ENCODE measurements around the gene CTXN3.

CTXN3 gene

DNA sequence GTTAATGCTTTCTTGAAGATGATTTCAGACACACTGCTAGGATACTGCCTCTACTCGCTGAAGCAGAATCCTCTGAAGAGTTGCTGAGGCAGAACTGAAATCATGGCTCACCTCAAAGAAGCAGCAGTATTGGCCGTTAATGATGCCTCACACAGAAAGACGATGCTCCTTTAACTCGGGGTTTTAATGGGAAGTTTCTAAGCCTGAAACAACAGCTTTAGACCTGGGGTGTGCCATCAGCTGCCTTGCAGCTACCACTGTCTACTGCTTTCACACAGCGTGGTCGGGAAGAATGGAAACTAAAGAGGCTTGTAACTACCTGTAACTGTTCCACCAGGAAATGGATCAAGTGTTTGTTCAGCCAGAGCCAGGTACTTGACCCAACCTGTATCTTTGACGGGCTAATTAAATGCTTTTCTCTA lies at the start of gene CTXN3:
TSS of gene CTXN3 (plus strand) at position 65 of the 422 bp plus-strand sequence. CDS start 8,440 bp downstream, outside the sequence.
- DNase-seq: no peak

DNA sequence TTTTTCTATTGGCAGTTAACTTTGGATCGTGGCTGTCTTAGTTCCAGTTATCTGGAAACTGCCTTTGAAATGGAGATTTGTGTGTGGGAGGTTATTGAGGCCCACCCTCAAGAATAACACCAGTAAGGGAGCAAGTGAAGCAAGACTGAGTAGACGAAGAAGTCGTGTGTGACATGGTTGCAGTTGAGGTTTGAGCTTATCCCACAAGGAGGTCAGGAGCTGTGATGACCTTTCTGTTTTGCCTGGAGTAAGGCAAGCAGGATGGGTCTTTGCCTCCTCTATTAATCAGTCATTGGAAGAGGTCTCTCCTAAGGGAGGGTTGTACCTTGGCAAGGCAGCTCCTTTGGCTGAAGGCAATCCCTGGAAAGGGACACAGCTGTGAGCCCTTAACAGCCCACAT lies 49.6 kb upstream of the CTXN3 start:
- no peak for DNase-seq

DNA sequence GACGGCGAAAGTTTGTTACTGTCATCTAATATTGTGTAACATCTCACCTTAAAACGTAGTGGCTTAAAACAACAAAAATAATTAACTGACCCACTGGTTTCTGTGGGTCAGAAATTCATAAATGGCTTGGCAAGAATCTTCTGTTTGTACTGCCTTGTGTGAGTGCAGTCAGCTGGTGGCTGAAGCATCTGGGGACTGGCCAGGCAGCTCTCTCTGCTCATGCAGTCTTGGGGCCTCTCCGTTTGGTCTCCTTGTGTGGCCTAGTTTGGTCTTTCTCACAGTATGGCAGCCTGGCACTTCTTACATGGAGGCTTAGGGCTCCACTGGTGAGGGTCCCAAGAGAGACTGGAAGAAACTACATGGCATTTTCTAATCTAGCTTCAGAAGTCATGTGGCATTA lies 49.0 kb upstream of the CTXN3 start:
- no peak for DNase-seq

DNA sequence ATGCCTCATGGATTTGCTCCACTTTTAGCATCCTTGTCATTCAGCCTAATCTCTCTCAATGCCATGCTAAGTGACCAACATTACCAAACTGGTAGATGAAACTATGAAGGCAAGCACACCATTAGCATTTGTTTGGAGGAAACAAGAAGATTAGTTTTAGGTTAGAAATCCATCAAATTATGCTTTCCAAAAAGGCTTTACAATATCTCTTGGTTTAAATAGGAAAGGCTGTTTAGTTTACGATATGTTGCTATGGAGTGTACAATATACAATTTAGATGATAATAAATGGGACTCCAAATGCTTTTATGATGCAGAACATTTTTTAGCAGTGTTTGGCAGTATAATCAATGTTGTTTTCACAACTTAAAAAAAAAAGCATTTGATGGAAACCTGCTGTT lies 47.8 kb upstream of the CTXN3 start:
- no peak for DNase-seq

DNA sequence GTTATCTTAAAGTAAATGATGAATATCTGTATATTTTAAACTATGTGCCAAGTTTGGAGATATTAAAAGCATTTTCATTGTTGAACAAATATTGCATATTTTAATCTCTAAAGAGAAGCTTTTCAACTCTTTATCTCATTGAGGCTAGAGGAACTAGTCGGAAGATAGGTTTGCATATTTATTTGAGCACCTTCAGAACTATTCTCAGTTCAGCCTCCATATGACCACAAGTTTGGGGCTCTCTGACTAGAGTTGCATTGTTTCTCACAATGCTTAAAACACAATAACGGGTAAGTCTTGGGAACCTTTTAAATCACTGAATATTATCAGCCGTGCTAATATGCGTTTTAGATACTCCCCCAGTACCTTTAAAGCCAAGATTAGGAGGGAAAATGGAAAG lies 47.3 kb upstream of the CTXN3 start:
- DNase-seq: no peak

DNA sequence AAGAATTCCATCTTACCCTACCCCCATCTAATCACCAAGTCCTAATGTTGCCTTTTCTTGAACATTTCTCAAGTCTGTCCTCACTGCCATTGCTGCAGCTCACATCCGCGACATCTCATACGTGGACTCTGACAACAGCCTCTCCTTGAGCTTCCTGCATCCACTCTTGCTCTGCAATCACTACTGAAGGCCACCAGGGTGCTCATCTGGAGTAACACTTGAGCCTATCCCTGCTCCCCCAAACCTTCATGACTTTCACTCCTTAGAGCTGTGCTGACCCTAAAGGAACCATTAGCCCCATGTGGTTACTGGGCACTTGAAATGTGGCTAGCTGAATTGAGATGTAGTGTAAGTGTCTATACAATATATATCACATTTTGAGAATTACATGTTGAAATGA lies 46.4 kb upstream of the CTXN3 start:
- DNase-seq: no peak

DNA sequence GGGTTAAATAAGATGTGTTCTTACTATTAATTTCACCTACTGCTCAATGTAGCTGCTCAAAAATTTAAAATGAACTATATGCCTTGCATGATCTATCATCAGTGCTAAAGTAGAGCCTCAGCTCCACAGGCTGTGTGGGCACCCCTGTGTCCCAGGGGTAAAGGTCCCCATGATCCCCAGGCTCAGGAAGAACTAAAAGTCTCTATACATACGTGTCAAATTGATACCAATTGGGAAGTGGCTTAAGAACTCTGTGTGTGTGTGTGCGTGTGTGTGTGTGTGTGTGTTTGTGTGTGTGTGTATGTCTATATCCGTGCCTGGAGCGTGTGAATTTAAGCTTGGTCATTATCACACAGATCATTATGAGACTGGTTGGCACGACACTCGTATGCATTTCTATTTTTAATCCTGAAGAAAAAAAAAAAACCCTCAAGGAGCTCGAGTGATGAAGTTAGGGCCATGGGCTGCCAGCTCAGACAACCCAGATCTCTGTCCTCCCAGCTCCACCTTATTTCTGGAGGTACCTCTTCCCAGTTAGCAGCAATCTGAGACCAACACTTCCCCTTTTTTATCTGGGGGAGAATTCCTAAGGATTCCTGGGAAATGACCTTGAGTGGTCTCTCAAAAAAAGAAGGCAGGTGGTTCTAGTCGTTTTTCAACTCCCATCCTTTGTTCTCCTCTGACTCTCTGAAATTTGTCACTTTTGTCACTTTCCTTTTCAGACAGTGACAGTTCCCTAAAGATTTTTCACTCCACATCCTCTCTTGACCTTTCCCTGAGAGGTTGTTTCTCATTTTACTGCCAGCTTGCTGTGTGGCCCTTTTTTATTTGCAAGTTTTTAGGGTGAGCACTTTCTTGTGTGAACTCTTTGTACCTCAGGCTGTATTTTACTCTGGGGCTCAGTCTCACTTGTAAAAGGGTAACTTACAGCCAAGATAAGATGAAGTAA lies 45.7 kb upstream of the CTXN3 start:
- no peak for DNase-seq

DNA sequence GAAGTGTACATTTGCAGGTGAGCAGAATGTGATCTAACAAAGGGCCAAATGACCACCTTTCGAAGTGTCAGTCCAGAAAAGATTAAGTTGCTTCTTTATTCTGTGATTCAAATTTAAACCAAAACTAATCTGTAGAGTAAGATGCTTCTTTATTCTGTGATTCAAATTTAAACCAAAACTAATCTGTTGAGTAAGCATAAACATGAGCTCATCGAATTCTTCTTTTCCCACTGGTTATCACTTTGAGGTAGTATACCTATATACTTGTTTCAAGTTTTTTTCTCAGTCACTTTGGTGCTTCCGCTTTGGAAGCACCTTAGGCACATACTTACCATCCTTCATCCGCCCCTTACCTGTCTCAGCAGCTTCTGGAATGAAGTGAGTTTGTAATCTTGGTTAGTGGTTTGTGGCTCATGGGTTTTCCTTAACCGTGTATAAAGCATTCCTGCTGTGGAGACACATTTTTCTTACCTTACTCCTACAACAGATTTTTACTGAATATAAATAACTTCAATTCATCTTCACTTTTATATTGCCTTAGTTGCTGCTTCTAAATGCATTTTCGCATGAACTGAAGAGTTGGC lies 40.7 kb upstream of the CTXN3 start:
- no peak for DNase-seq

DNA sequence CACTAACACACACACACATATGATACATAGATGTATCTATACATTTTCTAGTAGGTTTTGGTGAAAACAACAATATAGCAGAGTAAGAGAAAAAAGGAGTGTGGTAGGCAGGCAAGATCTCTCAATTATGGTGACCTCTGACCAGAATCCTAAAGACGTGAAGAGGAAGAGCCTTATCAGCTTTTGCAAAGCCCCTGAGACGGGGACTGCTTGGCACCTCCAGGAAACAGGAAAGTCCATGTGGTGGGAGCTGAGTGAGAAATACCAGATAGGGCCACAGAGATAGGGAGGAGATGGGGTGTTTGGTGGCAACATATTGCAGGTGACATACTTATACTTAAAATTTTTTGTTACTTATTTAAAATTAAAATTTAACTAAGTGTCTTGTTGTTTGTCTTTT lies 39.9 kb upstream of the CTXN3 start:
- no peak for DNase-seq

DNA sequence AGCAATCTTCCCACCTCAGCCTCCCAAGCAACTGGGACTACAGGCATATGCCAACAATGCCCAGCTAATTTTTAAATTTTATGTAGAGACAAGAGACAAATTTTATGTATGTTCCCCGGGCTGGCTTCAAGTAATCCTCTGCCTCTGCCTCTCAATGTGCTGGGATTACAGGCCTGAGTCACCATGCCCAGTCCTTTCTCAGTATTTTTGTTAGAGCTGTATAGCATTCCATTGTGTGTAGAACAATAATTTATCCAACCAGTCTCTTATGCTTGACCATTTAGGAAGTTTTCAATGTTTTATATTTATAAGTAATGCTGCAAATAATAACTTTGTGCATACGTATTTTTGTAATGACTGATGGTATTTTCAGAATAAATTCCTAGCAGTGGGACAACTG lies 38.9 kb upstream of the CTXN3 start:
- DNase-seq: no peak

DNA sequence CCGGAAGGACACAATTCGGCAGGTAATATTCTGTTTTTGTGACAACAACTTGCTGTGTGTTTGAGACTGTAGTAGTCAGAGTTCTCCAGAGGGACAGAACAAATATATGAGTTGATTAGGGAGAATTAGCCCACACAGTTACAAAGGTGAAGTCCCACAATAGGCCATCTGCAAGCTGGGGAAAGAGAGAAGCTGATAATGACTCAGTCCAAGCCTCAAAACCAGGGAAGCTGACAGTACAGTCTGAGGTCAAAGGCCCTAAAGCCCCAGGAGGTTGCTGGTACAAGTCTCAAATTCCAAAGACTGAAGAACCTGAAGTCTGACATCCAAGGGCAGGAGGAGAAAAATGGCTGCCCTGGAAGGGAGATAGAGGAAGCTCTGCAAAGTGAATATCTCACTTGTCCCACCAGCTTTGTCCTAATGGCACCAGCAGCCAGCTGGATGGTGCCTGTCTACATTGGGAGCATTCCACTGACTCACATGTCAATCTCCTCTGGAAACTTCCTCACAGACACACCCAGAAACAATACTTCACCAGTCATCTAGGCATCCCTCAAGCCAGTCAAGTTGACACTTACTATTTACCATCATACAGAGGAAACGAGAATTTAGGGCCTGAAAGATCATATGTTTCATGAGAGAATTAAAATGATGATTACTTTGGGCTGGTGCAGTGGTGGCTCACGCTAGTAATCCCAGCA lies 36.3 kb upstream of the CTXN3 start:
- no peak for DNase-seq

DNA sequence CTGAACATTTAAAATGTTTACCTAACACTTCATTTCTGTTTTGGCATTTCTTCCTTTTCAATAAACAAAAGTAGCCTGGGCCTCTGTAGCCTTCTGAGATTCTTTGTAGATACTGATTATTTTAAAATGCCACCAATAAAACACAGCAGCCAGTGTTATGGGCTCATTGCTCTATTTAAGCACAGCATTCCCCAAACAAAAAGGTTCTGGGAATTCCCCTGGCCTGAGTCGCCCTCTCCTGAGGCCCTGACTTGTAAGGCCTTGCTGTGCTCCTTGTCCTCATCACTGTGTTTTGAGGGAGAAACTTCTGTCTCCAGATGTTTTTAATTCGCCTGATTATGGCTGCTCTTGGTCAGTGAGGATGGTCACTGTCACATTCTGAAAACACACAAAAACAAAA lies 33.0 kb upstream of the CTXN3 start:
- no peak for DNase-seq

DNA sequence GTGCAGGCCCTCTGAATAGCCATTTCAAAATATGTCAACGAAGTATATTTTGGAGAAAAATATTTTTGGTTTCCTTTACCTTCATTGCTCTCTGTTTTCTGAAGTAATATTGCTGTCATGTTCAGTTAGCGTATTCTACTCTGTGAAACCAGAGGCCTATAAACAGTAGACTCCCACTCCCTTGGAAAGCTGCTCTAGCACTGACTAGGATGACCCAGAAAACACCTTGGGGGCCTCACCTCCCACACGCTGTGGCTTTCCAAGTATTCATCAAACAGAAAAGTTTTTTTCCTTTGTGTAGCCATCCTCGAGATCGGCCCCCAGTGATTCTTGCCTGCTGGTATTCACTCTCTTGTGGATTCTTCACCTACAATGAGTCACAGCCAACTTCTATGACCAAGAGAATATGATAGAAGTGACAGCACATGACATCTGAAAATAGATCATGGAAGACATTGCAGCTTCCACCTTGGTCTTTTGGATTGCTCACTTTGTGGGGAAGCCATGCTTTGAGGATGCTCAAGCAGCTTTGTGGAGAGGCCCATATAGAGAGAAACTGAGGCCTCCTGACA lies 28.9 kb upstream of the CTXN3 start:
- DNase-seq: no peak

DNA sequence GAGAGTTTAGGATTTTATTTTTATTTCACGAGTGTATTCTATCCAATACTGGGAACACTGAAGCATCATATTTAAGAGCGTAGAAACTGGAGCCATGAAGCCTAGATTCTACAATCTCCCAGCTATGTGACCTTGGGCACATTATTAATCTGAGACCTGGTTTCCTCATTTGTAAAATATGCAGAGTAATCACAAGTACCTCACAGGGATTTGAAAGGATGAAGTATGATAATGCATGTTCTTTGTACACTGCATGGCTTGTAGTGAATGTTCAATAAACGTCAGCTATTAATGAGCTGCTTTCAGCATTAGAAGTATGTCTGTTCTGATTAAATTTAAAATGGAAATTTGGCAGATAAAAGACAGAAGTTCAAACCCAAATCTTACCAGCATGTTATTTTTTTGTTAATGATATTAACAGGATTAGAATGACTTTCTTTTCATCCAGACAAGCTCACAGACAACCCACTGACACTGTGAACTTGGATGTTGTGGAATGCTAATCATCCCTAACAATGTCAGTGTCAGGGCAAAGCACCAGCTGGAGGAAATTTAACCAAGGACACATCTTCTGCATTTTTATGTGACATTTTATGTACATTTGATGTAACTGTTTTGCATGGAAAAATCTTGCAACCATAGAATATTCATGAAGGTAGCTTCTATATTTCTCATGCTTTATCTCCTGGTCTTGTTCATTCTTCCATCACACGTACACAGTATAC lies 27.1 kb upstream of the CTXN3 start:
- DNase-seq: no peak

DNA sequence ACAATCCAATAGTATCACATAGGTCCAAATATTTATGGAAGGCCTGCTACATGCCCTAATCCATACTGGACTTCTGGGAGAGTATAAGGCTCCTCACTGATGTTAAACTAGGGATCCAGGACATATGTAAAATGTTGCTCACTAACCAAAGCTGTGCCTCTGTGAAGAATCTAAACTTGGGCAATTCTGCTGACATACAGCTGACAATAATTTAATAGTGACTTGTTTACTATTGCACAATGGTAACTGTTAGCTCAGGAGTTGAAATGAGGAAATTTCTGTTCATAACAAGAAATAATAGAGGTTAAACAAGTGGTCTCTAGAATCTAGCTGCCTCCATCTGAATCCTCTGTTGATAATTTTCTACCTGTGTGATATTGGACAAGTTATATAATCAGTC lies 14.9 kb upstream of the CTXN3 start:
- DNase-seq: no peak

DNA sequence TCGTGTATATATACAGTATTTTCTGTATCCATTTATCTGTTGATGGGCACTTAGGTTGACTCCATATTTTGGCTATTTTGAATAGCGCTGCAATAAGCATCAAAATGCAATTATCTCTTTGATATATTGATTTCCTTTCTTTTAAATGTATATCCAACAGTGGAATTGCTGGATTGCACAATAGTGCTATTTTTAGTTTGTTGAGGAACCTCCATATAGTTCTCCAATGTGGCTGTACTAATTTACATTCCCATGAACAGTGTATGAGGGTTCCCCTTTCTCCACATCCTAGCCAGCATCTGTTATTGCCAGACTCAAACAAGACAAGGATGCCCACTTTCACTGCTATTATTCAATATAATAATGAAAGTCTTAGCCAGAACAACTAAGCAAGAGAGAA lies 9.1 kb upstream of the CTXN3 start:
- no peak for DNase-seq

DNA sequence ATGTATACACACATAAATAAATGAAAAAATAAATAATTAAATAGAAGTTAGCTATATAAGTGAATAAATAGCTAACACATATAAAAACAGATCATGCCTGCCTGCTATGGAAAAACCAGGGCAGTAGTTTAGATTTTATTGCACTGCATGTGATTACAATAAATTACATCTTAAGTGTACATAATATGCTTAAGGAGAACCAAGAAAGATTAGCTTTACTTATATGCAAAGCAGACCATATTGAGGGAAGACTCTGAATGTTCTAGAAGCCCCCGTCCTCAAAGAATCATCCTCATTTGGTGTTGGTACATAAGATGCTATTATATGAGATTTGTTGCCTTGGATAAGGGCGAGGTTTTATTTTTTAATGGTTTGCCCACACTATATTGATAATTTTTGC lies 5.9 kb upstream of the CTXN3 start:
- DNase-seq: no peak

DNA sequence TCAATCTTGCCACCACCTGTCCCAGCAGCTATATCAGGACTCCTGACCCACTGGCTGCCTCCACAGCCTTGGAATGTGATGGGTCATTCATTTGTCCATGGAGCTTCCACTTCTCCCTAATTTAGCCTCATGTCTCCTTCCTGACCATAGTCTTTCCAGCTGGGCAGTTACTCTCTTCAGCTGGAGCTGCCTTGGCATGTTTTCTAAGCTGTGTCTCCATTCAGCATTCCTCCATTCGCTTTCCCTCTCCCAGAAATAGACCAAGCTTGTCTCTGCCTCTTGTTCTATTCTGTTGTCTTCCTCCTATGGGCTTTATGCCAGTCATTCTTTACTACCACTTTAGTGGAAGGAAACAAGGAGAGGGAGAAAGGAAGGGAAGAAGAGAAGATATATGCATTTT lies 5.3 kb upstream of the CTXN3 start:
- no peak for DNase-seq

DNA sequence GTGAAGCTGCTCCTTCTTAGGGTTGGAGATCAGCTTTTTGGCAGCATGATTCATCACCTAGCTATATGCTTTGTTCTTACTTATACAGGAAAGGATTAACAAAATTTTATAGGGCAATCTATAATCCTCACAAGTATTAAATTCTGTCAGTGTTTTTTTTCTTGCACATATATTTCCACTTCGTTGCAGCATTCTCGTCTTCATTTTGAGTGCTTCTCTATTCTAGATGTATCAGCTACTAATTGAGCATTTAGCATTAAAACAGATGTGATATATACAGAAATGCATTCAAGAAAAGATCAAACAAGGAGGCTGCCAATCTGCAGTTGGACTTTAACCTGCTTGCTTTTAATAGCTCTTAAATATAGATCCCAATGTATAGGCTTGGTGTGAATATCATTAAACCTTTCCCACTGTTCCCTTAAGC lies 3.6 kb upstream of the CTXN3 start:
- no peak for DNase-seq

DNA sequence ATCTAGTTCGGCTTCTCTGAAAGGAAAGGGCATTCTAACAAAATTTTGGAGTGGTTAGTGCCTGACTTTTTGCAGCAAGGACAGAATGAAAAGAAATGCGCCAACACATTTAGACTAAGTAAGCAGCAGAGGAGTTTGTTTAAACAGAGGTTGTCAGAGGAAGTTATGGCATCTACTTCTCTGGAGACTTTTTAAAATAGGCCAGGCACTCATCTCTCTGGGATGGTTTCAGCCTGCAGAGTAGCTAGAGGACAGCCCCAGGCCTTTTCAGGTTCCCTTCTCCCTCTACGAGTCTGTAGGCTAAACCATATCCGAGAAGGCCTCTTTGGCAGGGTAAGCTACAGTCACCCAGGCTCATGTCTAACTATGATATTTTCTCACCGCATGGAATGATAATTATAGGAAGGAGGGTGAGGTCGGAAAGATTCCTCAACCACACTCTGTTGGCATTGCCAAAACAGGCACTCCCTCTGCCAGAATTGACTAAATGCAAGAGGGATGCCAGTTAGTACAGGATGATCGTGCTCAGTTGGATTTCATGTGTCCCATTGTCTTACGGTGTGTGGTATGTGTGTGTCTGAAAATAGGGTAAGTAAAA lies 1.4 kb upstream of the CTXN3 start:
- no peak for DNase-seq

DNA sequence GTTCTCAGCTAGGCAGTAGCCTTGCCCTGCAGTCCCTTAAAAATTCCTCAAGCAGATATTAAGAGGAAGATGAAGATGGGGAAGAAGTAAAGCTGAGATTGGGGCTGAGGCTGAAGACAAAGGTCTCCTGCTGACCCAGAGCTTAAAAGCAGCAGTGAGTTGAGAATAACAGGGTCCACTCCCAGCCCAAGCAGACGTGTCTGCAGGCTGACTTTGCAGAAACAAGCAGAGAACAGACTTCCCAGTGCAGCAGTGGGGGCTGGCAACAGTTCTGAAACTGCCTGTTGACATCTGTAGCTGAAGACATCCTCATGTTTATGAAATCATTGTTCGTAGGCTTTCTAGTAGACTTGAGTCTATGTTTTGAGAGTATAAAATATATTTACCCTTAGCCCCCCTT lies 1.1 kb downstream of the CTXN3 start:
- no peak for DNase-seq

DNA sequence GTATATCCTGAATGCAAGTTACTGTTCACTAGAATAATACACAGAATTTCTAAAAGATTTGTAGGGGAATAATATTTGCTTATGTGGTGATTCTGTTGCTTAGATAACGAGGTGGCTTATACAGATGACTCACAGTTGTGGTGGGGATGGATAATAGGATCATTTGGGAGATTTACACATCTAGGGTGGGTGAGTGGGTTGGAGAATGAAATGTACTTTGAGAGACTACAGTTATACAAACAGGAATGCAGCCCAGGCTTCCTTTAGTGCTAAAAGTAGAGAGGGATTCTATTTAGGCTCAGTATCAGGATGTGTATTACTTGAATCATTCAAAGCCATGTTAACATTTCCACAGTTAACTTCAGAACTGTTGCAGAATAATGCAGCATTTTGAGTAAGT lies 1.8 kb downstream of the CTXN3 start:
- DNase-seq: no peak

Data from activated effector memory CD4-positive, alpha-beta T cell treated with Interleukin-2 at 50 U/mL for 16 hours (primary cell).